Colonic mucosa (tissue), 4 donors: ENCODE measurements around the gene PSMD3. TPM values are rescaled to one million over a fixed set of nuclear protein-coding genes. Genes with fewer than 3 reads are reported as not detected.

Source experiments
- DNase-seq: peaks from one replicate; pipeline ENCODE4 v3.0.0-alpha.2; 2020
- H3K27ac ChIP-seq: fragments of 200-600 bp; one replicate; pipeline ENCODE4 v1.8.0; 2021
- H3K27me3 ChIP-seq: fragments of 200-600 bp; one replicate; pipeline ENCODE4 v1.8.0; 2021
- H3K36me3 ChIP-seq: fragments of 200-600 bp; one replicate; pipeline ENCODE4 v1.8.0; 2021
- H3K4me1 ChIP-seq: fragments of 200-600 bp; one replicate; pipeline ENCODE4 v1.8.0; 2021; ENCODE audit warnings: mild to moderate bottlenecking
- H3K4me3 ChIP-seq: fragments of 200-600 bp; one replicate; pipeline ENCODE4 v1.8.0; 2021
- H3K9ac ChIP-seq, 2 donors: one replicate each; pipeline ENCODE4 v1.7.0; 2013; ENCODE audit warnings: control low read depth in 2 of 2, low read depth in 2 of 2, low read length in 2 of 2
- H3K9me3 ChIP-seq: fragments of 200-600 bp; one replicate; pipeline ENCODE4 v1.8.0; 2021
- CTCF ChIP-seq: fragments of 200-600 bp; IDR thresholded peaks from one replicate; pipeline ENCODE4 v1.8.0; 2022; ENCODE audit warnings: antibody characterized with exemption, mild to moderate bottlenecking
- intact Hi-C: fragments of 100-400 bp; cut with DNase I; formaldehyde crosslinking; loops from one replicate; pipeline ENCODE4 v1.14.1; 2022
- total RNA-seq, 2 donors: library from RNA; stranded (reverse); fragmentation: NEBNext Ultra II Directional in 1 of 2; extraction: Animal tissue kit (Norgen Biotek cat#: 25700) in 1 of 2; gene quantifications; one replicate each; pipeline ENCODE4 v1.2.1, GENCODE V29; 2021
- donor health status: healthy.
- donor health status: DM: no; HTN: no; CAD: no.
- donor health status: DM: no; HTN: no; CAD: no.

Gene PSMD3
- total RNA-seq, 2 donors from 2014 or later = 106 to 152 TPM

- intact Hi-C loops = no loop called here
- no peaks in the 10 kb centered on the region for H3K36me3 ChIP-seq
- H3K4me1 ChIP-seq = peaks cover 5% of the 10 kb centered on the region
- no peak overlapping the region for H3K27ac ChIP-seq
- H3K27me3 ChIP-seq = no peaks in the 10 kb centered on the region
- no peak overlapping the region for H3K9ac ChIP-seq
- no peak overlapping the region for H3K4me3 ChIP-seq
- no peak for DNase-seq
- no peak for TF ChIP-seq CTCF
- H3K9me3 ChIP-seq = no peaks in the 10 kb centered on the region
Observed at GRCh38 chr17:39969375-39969774, 11.2 kb upstream of the PSMD3 start.

DNA sequence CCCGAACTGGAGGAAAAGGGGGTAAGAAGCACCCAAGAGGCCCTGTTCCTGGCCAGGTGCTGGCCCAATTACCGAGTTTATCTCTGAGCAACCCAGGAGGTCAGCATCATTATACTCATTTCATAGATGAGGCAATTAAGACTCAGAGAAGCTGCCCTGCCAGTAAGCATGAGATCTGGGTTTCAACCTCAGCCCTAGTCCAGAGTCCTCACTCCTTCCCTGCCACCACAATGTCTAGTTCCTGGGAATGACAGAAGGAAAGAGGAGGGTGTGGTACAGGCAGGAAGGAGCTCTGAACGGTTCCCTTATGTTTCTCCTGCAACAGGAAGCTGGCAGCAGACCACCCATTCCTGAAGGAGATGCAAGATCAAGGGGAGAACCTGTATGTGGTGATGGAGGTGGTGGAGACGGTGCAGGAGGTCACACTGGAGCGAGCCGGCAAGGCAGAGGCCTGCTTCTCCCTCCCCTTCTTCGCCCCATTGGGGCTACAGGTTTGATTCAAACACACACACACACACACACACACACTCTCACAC, 10.4 kb upstream of the PSMD3 start:
- no peak for TF ChIP-seq CTCF
- H3K36me3 ChIP-seq = no peaks in the 10 kb centered on the region
- intact Hi-C loops = no loop called here

GRCh38 chr17:39971076-39971603, 9.5 kb upstream of the PSMD3 start:
- no peak overlapping the region for H3K27ac ChIP-seq
- DNase-seq = no peak

More for the DNA sequence above, 10.4 kb upstream of the PSMD3 start:
- Histone ChIP-seq H3K9ac (no peak overlapping the region), H3K9me3 (no peaks in the 10 kb centered on the region), H3K4me1 (peaks cover 5% of the 10 kb centered on the region), H3K27ac (peak overlapping the region; percentile 27), H3K27me3 (no peaks in the 10 kb centered on the region), H3K4me3 (no peak overlapping the region)
- peak; percentile 52 for DNase-seq

DNA sequence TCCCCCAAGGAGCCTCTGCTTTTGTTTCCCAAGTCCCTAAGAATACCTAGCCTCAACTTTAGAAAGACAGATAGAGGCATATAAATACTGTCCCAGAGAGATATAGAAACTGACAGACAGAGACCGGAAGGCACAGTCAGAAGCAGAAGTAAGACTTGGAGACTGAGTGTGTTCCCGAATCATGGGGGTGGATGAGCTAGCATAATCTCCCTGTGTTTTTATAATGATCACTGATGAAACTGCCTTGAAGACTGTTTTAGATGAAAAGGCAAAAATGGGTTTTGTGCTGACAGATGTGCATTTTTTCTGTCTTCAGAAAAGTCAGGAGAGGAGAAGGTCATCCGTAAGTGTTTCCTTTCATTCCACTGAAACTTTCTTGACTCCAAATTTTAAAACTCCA, 8.3 kb upstream of the PSMD3 start:
- H3K27ac ChIP-seq = no peak overlapping the region
- no peak overlapping the region for H3K9ac ChIP-seq

More at GRCh38 chr17:39971076-39971603, 9.5 kb upstream of the PSMD3 start:
- Histone ChIP-seq H3K27me3 (no peaks in the 10 kb centered on the region), H3K4me3 (no peak overlapping the region), H3K9me3 (no peaks in the 10 kb centered on the region), H3K9ac (no peak overlapping the region), H3K36me3 (no peaks in the 10 kb centered on the region), H3K4me1 (peaks cover 5% of the 10 kb centered on the region)
- intact Hi-C loops = no loop called here
- TF ChIP-seq CTCF = no peak

DNA sequence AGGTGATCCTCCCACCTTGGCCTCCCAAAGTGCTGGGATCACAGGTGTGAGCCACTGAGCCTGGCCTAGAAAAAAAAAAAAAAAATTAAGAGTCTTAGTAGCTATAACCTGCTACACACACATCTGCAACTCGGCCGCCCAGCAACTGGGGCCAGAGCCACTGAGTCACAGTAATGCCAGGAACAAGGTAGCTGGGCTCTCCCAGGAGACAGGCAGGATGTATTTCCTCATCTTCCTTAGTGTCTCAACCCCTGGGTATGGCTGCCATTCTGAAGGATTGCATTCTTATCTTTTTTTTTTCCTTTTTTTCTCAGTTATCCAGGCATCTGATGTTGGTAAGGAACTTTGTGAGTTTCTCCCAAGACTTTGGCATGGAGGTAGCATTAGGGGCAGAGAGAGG, 7.1 kb upstream of the PSMD3 start:
- DNase-seq = no peak
- no peak for TF ChIP-seq CTCF
- Histone ChIP-seq H3K9ac (no peak overlapping the region), H3K36me3 (no peaks in the 10 kb centered on the region), H3K4me1 (peaks cover 5% of the 10 kb centered on the region), H3K27ac (no peak overlapping the region), H3K4me3 (no peak overlapping the region), H3K9me3 (no peaks in the 10 kb centered on the region), H3K27me3 (no peaks in the 10 kb centered on the region)
- intact Hi-C loops = no loop called here

More for the DNA sequence above, 8.3 kb upstream of the PSMD3 start:
- Histone ChIP-seq H3K36me3 (no peaks in the 10 kb centered on the region), H3K4me3 (no peak overlapping the region), H3K27me3 (no peaks in the 10 kb centered on the region), H3K9me3 (no peaks in the 10 kb centered on the region), H3K4me1 (peaks cover 5% of the 10 kb centered on the region)
- intact Hi-C loops = no loop called here
- DNase-seq = no peak
- TF ChIP-seq CTCF = no peak
